Measurements from ENCODE around the gene CYP46A1. TPM values are rescaled to one million over a fixed set of nuclear protein-coding genes. Genes with fewer than 3 reads are reported as not detected.

CYP46A1 gene
- total and polyA plus RNA-seq, 8 donors, result 1.0 to 5.2 (median 1.8) TPM

DNA sequence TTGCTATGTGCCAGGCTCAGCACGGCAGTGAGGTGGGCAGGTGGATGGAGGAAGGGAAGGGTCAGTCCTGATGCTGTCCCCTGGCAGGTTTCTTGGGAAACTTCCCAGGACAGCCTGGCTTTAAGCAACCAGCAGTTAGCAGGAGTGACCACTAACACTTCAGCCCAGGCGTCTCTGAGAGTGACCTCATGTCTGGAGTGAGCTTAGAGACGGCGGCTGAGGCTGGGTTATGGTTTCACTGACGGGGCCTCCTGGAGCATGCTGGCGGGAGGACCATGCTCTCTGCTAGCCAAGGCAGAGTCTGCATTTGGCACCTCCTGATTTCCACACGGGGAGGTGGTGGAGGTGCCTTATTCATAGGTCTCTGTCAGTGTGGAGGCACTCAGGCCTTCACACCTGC is 36.7 kb upstream of the CYP46A1 start:
- TF ChIP-seq, protein P1, sequence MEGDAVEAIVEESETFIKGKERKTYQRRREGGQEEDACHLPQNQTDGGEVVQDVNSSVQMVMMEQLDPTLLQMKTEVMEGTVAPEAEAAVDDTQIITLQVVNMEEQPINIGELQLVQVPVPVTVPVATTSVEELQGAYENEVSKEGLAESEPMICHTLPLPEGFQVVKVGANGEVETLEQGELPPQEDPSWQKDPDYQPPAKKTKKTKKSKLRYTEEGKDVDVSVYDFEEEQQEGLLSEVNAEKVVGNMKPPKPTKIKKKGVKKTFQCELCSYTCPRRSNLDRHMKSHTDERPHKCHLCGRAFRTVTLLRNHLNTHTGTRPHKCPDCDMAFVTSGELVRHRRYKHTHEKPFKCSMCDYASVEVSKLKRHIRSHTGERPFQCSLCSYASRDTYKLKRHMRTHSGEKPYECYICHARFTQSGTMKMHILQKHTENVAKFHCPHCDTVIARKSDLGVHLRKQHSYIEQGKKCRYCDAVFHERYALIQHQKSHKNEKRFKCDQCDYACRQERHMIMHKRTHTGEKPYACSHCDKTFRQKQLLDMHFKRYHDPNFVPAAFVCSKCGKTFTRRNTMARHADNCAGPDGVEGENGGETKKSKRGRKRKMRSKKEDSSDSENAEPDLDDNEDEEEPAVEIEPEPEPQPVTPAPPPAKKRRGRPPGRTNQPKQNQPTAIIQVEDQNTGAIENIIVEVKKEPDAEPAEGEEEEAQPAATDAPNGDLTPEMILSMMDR (IDR thresholded peaks at IDR 0.05), result no peak
- FAIRE-seq, result no peak
- H3K27ac ChIP-seq, result no peak overlapping the region
- H3K36me3 ChIP-seq, result no peaks in the 10 kb centered on the region
- H3K4me1 ChIP-seq, result no peaks in the 10 kb centered on the region
- ATAC-seq, result no peak
- no peak overlapping the region for H3K4me3 ChIP-seq
- H3K9me3 ChIP-seq, result no peaks in the 10 kb centered on the region
- DNase-seq, result no peak
- H3K27me3 ChIP-seq, result no peaks in the 10 kb centered on the region
- 81 to 83% methylated on average over 7 of the region's 7 CpGs for WGBS, 2 donors
- intact Hi-C loops (cut with DNase I), result no loop called here

DNA sequence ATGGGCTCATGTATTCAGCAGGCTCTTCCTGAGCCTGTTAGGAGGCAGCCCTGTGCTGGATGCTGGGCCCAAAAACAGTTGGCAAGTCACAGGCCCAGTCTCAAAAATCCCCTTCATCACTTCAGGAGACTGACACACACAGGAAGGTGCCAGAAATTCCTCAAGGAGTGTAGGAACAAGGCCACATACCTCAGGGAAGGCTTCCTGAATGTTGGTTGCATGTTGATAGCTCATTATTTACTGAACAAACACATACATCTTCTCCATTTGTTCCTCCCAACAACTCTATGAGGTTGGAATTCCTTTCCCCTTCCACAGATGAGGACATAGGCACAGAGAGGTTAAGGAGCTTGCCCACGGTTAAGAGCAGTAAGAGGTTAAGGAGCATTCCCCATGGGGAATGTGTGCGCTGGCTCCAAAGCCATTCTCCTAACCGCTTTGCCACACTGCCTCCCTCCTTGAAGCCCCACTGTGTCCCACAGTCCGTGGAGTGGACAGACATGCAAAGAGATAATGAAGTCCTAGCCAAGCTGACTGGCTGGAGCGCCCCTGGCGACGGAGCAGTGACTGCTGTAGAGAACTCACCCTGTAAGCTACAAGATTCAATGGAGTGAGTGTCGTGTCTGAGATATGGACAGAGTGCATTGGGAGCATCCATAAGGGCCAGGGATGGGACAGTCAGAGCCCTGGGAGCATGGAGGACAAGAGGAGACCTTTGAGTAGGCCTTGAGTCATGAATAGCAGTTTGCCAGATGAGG is 35.9 kb upstream of the CYP46A1 start:
- Histone ChIP-seq H3K4me1 (no peaks in the 10 kb centered on the region), H3K27ac (no peak overlapping the region), H3K4me3 (no peak overlapping the region), H3K9me3 (no peaks in the 10 kb centered on the region), H3K27me3 (no peaks in the 10 kb centered on the region), H3K36me3 (no peaks in the 10 kb centered on the region)
- intact Hi-C loops (cut with DNase I), result no loop called here
- TF ChIP-seq, protein P1 (IDR thresholded peaks at IDR 0.05), result no peak
- 79 to 84% methylated on average over 8 of the region's 8 CpGs for WGBS, 2 donors
- DNase-seq (no peak), FAIRE-seq (no peak), ATAC-seq (no peak)

DNA sequence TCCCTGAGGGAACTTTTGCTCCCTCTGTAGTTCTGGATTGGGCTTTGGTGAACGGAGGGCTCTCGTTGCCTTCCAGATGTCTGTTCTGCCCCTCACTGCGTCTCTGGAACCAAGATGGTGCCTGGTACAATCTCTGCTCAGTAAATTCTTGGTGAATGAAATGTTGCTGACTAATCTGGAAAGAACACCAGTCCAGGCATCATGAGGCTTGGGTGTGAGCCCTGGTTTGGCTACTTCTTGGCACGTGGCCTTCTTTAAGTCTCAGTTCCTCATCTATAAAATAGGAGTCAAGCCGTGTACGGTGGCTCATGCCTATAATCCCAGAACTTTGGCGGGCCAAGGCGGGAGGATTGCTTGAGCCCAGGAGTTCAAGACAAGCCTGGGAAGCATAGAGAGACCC is 34.9 kb upstream of the CYP46A1 start:
- Histone ChIP-seq H3K9me3 (no peaks in the 10 kb centered on the region), H3K36me3 (no peaks in the 10 kb centered on the region), H3K4me3 (no peak overlapping the region), H3K27me3 (no peaks in the 10 kb centered on the region), H3K27ac (no peak overlapping the region), H3K4me1 (no peaks in the 10 kb centered on the region)
- DNase-seq, result no peak
- FAIRE-seq, result no peak
- TF ChIP-seq, protein P1 (IDR thresholded peaks at IDR 0.05), result no peak
- intact Hi-C loops (cut with DNase I), result no loop called here
- WGBS, 2 donors, result 77 to 81% methylated on average over 8 of the region's 8 CpGs
- ATAC-seq, result no peak

DNA sequence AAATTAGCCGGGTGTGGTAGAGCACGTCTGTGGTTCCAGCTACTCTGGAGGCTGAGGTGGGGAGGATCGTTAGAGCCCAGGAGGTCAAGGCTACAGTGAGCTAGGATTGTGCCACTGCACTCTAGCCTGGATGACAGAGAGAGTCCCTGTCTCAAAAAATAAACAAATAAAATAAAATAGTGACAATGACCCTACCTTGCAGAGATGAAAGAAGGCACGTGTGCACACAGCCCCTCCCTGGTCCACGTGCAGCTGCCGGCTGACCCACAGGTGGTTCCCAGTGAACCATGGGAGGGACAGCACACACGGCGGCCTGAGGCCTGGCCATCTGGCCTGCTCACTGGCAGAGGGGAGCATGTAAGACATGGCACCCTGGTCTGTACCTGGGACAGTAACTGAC is 34.5 kb upstream of the CYP46A1 start:
- H3K27me3 ChIP-seq, result no peaks in the 10 kb centered on the region
- 76 to 83% methylated on average over 8 of the region's 8 CpGs for WGBS, 2 donors
- ATAC-seq (no peak), DNase-seq (no peak), FAIRE-seq (no peak)
- H3K4me3 ChIP-seq, result no peak overlapping the region
- intact Hi-C loops (cut with DNase I), result no loop called here
- H3K36me3 ChIP-seq, result no peaks in the 10 kb centered on the region
- H3K9me3 ChIP-seq, result no peaks in the 10 kb centered on the region
- H3K27ac ChIP-seq, result no peak overlapping the region
- H3K4me1 ChIP-seq, result no peaks in the 10 kb centered on the region
- TF ChIP-seq, protein P1 (IDR thresholded peaks at IDR 0.05), result no peak

DNA sequence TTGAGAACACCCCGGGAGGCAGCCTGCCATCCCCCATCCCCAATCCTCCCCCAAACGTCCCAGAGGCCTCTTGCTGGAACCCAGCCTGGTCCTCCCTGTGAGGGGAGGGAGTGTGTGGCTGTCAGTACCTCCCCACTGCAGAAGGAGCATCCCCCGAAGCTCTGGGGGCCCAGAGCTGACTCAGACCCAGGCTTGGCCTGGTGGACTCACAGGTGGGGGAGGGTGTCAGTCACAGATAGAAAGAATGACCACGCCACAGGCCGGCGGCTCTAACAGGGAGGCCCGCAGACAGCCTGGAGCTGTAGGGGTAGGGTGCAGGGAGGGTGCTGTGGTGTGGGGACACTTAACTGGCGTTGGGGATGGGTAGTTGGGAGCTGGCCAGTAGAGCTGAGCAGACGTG is 33.9 kb upstream of the CYP46A1 start:
- H3K27me3 ChIP-seq, result no peaks in the 10 kb centered on the region
- WGBS, 2 donors, result 64 to 85% methylated on average over 9 of the region's 9 CpGs
- DNase-seq (no peak), FAIRE-seq (no peak), ATAC-seq (no peak)
- no peak overlapping the region for H3K27ac ChIP-seq
- no peaks in the 10 kb centered on the region for H3K36me3 ChIP-seq
- TF ChIP-seq, protein P1 (IDR thresholded peaks at IDR 0.05), result no peak
- intact Hi-C loops (cut with DNase I), result no loop called here
- H3K9me3 ChIP-seq, result no peaks in the 10 kb centered on the region
- no peaks in the 10 kb centered on the region for H3K4me1 ChIP-seq
- H3K4me3 ChIP-seq, result no peak overlapping the region
